Esophagus muscularis mucosa (tissue), 3 donors: ENCODE data around the gene SETBP1.

Experiments
- CTCF ChIP-seq, 3 experiments: fragments of 200-600 bp in 2 of 3; fragments of 450-650 bp in 1 of 3; sonication (generic) in 2 of 3; IDR thresholded peaks; one replicate each; pipeline ENCODE4 v1.5.1; 2017 to 2019; ENCODE audit warnings: antibody characterized with exemption in 3 of 3, mild to moderate bottlenecking in 2 of 3, moderate library complexity in 1 of 3
- POLR2AphosphoS5 ChIP-seq, 2 donors: sonication (generic); formaldehyde crosslinking; IDR thresholded peaks; one replicate each; pipeline ENCODE4 v1.6.1; 2017; ENCODE audit warnings: antibody characterized with exemption in 2 of 2

GRCh38 chr18:44917216-44918141 lies 236.8 kb downstream of the SETBP1 start:
- TF ChIP-seq POLR2AphosphoS5 (IDR thresholded peaks at IDR 0.05) = no peak
- no peak for TF ChIP-seq CTCF (IDR thresholded peaks at IDR 0.05)
